Measurements from ENCODE around the gene PCDHGA8. TPM values are rescaled to one million over a fixed set of nuclear protein-coding genes. Genes with fewer than 3 reads are reported as not detected.
"Not testable (repeated sequence)": the region's sequence is repeated elsewhere in the genome, so short reads cannot be mapped to it uniquely, and the experiment has no call there.

Gene PCDHGA8
- total RNA-seq, 1 experiment from 2014 or later, result 2.2 TPM

DNA sequence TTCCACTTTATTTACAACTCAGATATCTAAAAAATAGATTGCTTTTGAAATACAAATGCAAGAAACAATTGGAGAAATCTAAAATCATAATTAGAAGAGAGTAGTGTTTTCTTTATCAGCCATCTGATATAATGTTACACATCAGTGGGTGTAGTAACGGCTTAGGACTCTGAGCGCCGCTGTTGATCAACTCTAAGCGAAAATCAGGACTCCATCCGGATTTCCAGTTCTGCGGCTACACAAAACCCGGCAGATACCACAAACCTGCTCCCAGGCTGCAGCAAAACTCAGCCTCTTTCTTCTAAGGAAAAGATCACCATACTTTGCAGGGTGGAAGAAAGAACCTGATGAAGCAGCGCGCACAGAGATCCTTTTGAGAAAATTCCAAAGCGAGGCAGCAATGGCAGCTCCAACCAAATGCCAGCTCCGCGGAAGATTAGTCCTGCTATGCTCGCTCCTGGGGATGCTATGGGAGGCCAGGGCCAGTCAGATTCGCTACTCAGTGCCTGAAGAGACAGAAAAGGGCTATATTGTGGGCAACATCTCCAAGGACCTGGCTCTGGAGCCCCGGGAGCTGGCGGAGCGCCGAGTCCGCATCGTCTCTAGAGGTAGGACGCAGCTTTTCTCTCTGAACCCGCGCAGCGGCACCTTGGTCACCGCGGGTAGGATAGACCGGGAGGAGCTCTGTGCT, 10.3 kb downstream of the PCDHGA8 start, which contains the start of gene PCDHGA9:
Gene PCDHGA9 (plus strand): TSS at position 226 of the 691 bp plus-strand sequence. CDS start 175 bp downstream, at position 401.
- Histone ChIP-seq H3K36me3 (ENCODE audit: insufficient read depth, low read length, poor library complexity, severe bottlenecking) (peaks cover 44% of the 10 kb centered on the region), H3K9me3 (ENCODE audit: low read depth, low read length, poor library complexity, severe bottlenecking) (peaks cover 81% of the 10 kb centered on the region), H3K4me1 (ENCODE audit: insufficient read depth, low read length, poor library complexity, severe bottlenecking) (no peaks in the 10 kb centered on the region), H3K27ac (ENCODE audit: low read depth, low read length, poor library complexity, severe bottlenecking) (no peak within 1 kb of the TSS), H3K4me3 (ENCODE audit: low read depth, low read length, poor library complexity, severe bottlenecking) (no peak within 1 kb of the TSS), H3K27me3 (replicated peaks; ENCODE audit: insufficient read depth, low read depth, low read length, poor library complexity) (no peaks in the 10 kb centered on the region)
- intact Hi-C loops (cut with micrococcal nuclease; ENCODE audit: unreplicated experiment), result no loop called here
- CTCF ChIA-PET, result no interaction called here
- no TSS peak for BruUV-seq (replicated peaks)
- DNase-seq (ENCODE audit: low spot score), result peak; percentile 25
- no peak for TF ChIP-seq EZH2 (IDR thresholded peaks at IDR 0.05; ENCODE audit: borderline replicate concordance, low read depth, low read length, poor library complexity, severe bottlenecking)
- TF ChIP-seq, protein P1, sequence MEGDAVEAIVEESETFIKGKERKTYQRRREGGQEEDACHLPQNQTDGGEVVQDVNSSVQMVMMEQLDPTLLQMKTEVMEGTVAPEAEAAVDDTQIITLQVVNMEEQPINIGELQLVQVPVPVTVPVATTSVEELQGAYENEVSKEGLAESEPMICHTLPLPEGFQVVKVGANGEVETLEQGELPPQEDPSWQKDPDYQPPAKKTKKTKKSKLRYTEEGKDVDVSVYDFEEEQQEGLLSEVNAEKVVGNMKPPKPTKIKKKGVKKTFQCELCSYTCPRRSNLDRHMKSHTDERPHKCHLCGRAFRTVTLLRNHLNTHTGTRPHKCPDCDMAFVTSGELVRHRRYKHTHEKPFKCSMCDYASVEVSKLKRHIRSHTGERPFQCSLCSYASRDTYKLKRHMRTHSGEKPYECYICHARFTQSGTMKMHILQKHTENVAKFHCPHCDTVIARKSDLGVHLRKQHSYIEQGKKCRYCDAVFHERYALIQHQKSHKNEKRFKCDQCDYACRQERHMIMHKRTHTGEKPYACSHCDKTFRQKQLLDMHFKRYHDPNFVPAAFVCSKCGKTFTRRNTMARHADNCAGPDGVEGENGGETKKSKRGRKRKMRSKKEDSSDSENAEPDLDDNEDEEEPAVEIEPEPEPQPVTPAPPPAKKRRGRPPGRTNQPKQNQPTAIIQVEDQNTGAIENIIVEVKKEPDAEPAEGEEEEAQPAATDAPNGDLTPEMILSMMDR (conservative IDR thresholded peaks at IDR 0.05; ENCODE audit: low read depth, low read length), result peak; percentile 28; the same call in 1 of the 2 replicates
- POLR2A ChIA-PET (ENCODE audit: low non-redundant PET), result no interaction called here

DNA sequence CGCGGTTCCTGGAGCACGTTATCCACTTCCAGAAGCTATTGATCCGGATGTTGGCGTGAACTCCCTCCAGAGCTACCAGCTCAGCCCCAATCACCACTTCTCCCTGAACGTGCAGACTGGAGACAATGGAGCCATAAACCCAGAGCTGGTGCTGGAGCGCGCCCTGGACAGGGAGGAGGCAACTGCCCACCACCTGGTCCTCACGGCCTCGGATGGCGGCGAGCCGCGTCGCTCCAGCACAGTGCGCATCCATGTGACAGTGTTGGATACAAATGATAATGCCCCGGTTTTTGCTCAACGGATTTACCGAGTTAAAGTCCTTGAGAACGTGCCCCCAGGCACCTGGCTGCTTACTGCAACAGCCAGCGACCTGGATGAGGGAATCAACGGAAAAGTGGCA, 11.0 kb downstream of the PCDHGA8 start:
- no peak for TF ChIP-seq EZH2 (IDR thresholded peaks at IDR 0.05; ENCODE audit: borderline replicate concordance, low read depth, low read length, poor library complexity, severe bottlenecking)
- TF ChIP-seq, protein P1 (conservative IDR thresholded peaks at IDR 0.05; ENCODE audit: low read depth, low read length), result no peak
- BruUV-seq (replicated peaks), result no TSS peak
- Histone ChIP-seq H3K27ac (ENCODE audit: low read depth, low read length, poor library complexity, severe bottlenecking) (no peak overlapping the region), H3K9me3 (ENCODE audit: low read depth, low read length, poor library complexity, severe bottlenecking) (peaks cover 83% of the 10 kb centered on the region), H3K27me3 (replicated peaks; ENCODE audit: insufficient read depth, low read depth, low read length, poor library complexity) (no peaks in the 10 kb centered on the region), H3K4me3 (ENCODE audit: low read depth, low read length, poor library complexity, severe bottlenecking) (no peak overlapping the region), H3K4me1 (ENCODE audit: insufficient read depth, low read length, poor library complexity, severe bottlenecking) (no peaks in the 10 kb centered on the region), H3K36me3 (ENCODE audit: insufficient read depth, low read length, poor library complexity, severe bottlenecking) (peaks cover 45% of the 10 kb centered on the region)
- ChIA-PET CTCF (no interaction called here), POLR2A (ENCODE audit: low non-redundant PET) (no interaction called here)
- intact Hi-C loops (cut with micrococcal nuclease; ENCODE audit: unreplicated experiment), result no loop called here
- no peak for DNase-seq (ENCODE audit: low spot score)

DNA sequence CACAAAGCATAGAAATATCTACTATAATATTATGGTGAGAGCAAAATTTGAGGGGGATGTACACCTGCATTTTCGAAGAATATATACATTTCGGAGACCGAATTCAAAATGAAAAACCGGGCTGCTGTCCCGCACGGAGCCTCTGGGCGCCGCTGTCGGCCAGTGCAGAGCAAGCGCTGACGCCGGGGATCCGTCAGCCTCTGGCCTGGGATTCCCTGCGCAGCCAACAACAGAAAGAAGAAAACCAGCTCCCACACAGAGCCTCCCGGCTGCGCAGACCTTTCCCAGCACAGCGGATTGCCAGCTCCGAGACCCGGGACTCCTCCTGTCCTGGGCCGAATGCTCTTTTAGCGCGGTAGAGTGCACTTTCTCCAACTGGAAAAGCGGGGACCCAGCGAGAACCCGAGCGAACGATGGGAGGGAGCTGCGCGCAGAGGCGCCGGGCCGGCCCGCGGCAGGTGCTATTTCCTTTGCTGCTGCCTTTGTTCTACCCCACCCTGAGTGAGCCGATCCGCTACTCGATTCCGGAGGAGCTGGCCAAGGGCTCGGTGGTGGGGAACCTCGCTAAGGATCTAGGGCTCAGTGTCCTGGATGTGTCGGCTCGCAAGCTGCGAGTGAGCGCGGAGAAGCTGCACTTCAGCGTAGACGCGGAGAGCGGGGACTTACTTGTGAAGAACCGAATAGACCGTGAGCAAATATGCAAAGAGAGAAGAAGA, 15.5 kb downstream of the PCDHGA8 start, which contains the start of gene PCDHGB6:
Gene PCDHGB6 (plus strand): TSS at position 232 of the 716 bp plus-strand sequence. CDS start 182 bp downstream, at position 414.
- H3K27me3 ChIP-seq (replicated peaks; ENCODE audit: insufficient read depth, low read depth, low read length, poor library complexity); CTCF ChIA-PET; DNase-seq (ENCODE audit: low spot score); H3K4me1 ChIP-seq (ENCODE audit: insufficient read depth, low read length, poor library complexity, severe bottlenecking); H3K27ac ChIP-seq (ENCODE audit: low read depth, low read length, poor library complexity, severe bottlenecking); BruUV-seq (replicated peaks); intact Hi-C loops (cut with micrococcal nuclease; ENCODE audit: unreplicated experiment); H3K4me3 ChIP-seq (ENCODE audit: low read depth, low read length, poor library complexity, severe bottlenecking); POLR2A ChIA-PET (ENCODE audit: low non-redundant PET): not testable (repeated sequence)
- peaks cover 48% of the 10 kb centered on the region for H3K36me3 ChIP-seq (ENCODE audit: insufficient read depth, low read length, poor library complexity, severe bottlenecking)
- H3K9me3 ChIP-seq (ENCODE audit: low read depth, low read length, poor library complexity, severe bottlenecking), result peaks cover 81% of the 10 kb centered on the region
